HepG2 (cell line): ENCODE data around the gene LSMEM2. TPM values are rescaled to one million over a fixed set of nuclear protein-coding genes. Genes with fewer than 3 reads are reported as not detected.

ENCODE experiments used
- ARNT ChIP-seq: fragments of 450-650 bp; IDR thresholded peaks from 2 replicates; pipeline ENCODE4 v1.6.1; 2017
- CBX2 ChIP-seq, 2 experiments: fragments of 200-600 bp in 1 of 2; sonication (generic); formaldehyde crosslinking in 1 of 2; IDR thresholded peaks; 2 replicates each; pipeline versions ENCODE4 v1.7.0 to v1.8.1; 2018 to 2022; ENCODE audit warnings: low read depth in 2 of 2, low read length in 1 of 2, mild to moderate bottlenecking in 1 of 2, missing genetic modification reagents in 1 of 2
- HNRNPL ChIP-seq: fragments of 200-400 bp; formaldehyde crosslinking; IDR thresholded peaks from 2 replicates; pipeline ENCODE4 v1.6.1; 2017; ENCODE audit warnings: mild to moderate bottlenecking, low read depth, low read length
- ISX ChIP-seq: sonication (generic); formaldehyde crosslinking; conservative IDR thresholded peaks from 2 replicates; pipeline ENCODE4 v1.5.0; 2020; ENCODE audit warnings: missing genetic modification reagents
- NFATC3 ChIP-seq: sonication (generic); formaldehyde crosslinking; IDR thresholded peaks from 2 replicates; pipeline ENCODE4 v1.5.1; 2020; ENCODE audit warnings: mild to moderate bottlenecking, missing genetic modification reagents
- PCBP1 ChIP-seq: fragments of 200-400 bp; formaldehyde crosslinking; IDR thresholded peaks from 2 replicates; pipeline ENCODE4 v1.6.1; 2017; ENCODE audit warnings: mild to moderate bottlenecking, low read depth, low read length, borderline replicate concordance
- SAP130 ChIP-seq: IDR thresholded peaks from 2 replicates; pipeline ENCODE4 v1.6.1; 2016; ENCODE audit warnings: low read depth
- SMAD1 ChIP-seq: sonication (generic); formaldehyde crosslinking; IDR thresholded peaks from 2 replicates; pipeline ENCODE4 v1.4.0; 2020; ENCODE audit warnings: missing genetic modification reagents, low read depth, mild to moderate bottlenecking, borderline replicate concordance
- TBP ChIP-seq: sonication (generic); formaldehyde crosslinking; IDR thresholded peaks from 2 replicates; pipeline ENCODE4 v1.5.0; 2020; ENCODE audit warnings: missing genetic modification reagents
- TBX2 ChIP-seq: sonication (generic); formaldehyde crosslinking; IDR thresholded peaks from 2 replicates; pipeline ENCODE4 v1.5.0; 2020; ENCODE audit warnings: missing genetic modification reagents, mild to moderate bottlenecking, borderline replicate concordance
- THAP11 ChIP-seq: IDR thresholded peaks from 2 replicates; pipeline ENCODE4 v1.6.1; 2016; ENCODE audit warnings: missing biosample characterization, missing genetic modification reagents
- ZNF225 ChIP-seq: sonication (generic); formaldehyde crosslinking; IDR thresholded peaks from 2 replicates; pipeline ENCODE4 v1.4.0; 2020; ENCODE audit warnings: mild to moderate bottlenecking, missing genetic modification reagents
- ZNF292 ChIP-seq: sonication (generic); formaldehyde crosslinking; IDR thresholded peaks from 2 replicates; pipeline ENCODE4 v1.8.1; 2022; ENCODE audit warnings: mild to moderate bottlenecking, low read depth, missing genetic modification reagents, borderline replicate concordance
- ZNF557 ChIP-seq: sonication (generic); formaldehyde crosslinking; IDR thresholded peaks from 2 replicates; pipeline ENCODE4 v1.4.0; 2020; ENCODE audit warnings: missing genetic modification reagents
- ZNF720 ChIP-seq: sonication (generic); formaldehyde crosslinking; IDR thresholded peaks from 2 replicates; pipeline ENCODE4 v1.4.0; 2020; ENCODE audit warnings: missing genetic modification reagents
- polyA plus RNA-seq, 8 experiments: library from polyadenylated mRNA; depleted of rRNA in 3 of 8; stranded (reverse) in 7 of 8; unstranded in 1 of 8; fragments of >200 nt; fragmentation: Illumina TruSeq in 4 of 8; extraction: Trizol in 4 of 8; gene quantifications; 2 replicates each; pipeline versions ENCODE4 v1.2.1 to v1.2.3, GENCODE V29; 2011 to 2016; ENCODE audit warnings: low read depth in 4 of 8, missing spikeins in 1 of 8, mixed read lengths in 1 of 8; ENCODE audit not compliant: insufficient read depth in 1 of 8
- total RNA-seq, 5 experiments: library from RNA; depleted of rRNA; stranded (reverse); fragments of >200 nt; fragmentation: Illumina TruSeq; extraction: Trizol; gene quantifications; 2 replicates each; pipeline ENCODE4 v1.2.3, GENCODE V29; 2016; ENCODE audit warnings: low read depth in 1 of 5
- TF ChIP-seq, protein P1 (sequence below): sonication (generic); formaldehyde crosslinking; IDR thresholded peaks from 2 replicates; pipeline ENCODE4 v1.4.0; 2020; ENCODE audit warnings: missing genetic modification reagents
- TF ChIP-seq, protein P2 (sequence below): sonication (generic); formaldehyde crosslinking; IDR thresholded peaks from 2 replicates; pipeline ENCODE4 v1.4.0; 2020; ENCODE audit warnings: missing genetic modification reagents
- TF ChIP-seq, protein P3 (sequence below): sonication (generic); formaldehyde crosslinking; IDR thresholded peaks from 2 replicates; pipeline ENCODE4 v1.8.1; 2023; ENCODE audit warnings: mild to moderate bottlenecking, missing genetic modification reagents
- TF ChIP-seq, protein P4 (sequence below): sonication (generic); formaldehyde crosslinking; IDR thresholded peaks from 2 replicates; pipeline ENCODE4 v1.4.0; 2020; ENCODE audit warnings: missing genetic modification reagents

LSMEM2 gene
- total and polyA plus RNA-seq, 2 of the 13 experiments (the other 11 are each of a cell fraction or from before 2014, with no cell fraction given) = 0.07 to 0.41 TPM

DNA sequence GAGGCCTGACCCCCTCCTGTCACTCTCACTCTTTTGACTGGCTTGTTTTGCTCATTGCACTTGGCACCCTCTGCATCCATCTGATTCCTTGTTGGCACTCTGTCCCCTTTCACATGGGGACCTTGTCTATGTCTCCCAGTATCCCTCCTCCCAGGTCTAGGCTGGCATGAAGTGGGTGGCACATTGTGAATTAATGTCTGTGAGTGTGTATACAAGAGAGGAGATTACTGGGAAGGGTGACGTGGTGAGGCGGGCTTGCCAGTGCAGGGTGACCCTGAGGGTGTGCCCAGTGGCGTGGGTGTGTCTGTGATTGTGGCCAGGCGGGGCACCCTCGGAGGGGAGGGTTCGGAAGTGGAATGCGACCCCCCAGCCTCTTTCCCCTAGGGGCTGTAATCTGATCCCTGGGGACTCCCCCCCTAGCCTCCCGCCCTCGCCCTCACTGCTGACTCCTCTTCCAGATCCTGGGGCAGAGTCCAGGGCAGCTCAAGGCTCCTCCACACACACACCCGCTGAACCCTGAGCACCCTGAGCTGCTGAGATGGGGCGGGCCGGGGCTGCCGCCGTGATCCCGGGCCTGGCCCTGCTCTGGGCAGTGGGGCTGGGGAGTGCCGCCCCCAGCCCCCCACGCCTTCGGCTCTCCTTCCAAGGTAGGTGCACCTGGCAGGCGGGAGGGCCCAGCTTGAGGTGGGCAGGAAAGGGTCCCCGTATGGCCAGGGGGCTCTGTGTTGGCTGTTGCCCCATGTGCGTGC, 10.0 kb upstream of the LSMEM2 start, which contains the start of gene SEMA3B (continued):
- TF ChIP-seq, protein P1, sequence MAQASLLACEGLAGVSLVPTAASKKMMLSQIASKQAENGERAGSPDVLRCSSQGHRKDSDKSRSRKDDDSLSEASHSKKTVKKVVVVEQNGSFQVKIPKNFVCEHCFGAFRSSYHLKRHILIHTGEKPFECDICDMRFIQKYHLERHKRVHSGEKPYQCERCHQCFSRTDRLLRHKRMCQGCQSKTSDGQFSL (CRISPR knock-in tag) = no peak
- TF ChIP-seq THAP11 (CRISPR knock-in tag) (peak; percentile 43; the same call in 1 of the 2 replicates), SMAD1 (no peak), TBX2 (peak; percentile 76), CBX2 (IDR thresholded peaks at IDR 0.05; ENCODE audit: low read depth, low read length) (no peak), CBX2 (CRISPR knock-in tag; IDR thresholded peaks at IDR 0.05; ENCODE audit: low read depth) (no peak), TBP (CRISPR knock-in tag) (no peak), ZNF720 (CRISPR knock-in tag) (no peak), SAP130 (CRISPR knock-in tag) (peak; percentile 75), ZNF225 (CRISPR knock-in tag) (no peak), ARNT (no peak), ISX (no peak), ZNF292 (CRISPR knock-in tag) (no peak), HNRNPL (peak; percentile 93), PCBP1 (no peak), ZNF557 (CRISPR knock-in tag) (no peak), NFATC3 (no peak)
- TF ChIP-seq, protein P2, sequence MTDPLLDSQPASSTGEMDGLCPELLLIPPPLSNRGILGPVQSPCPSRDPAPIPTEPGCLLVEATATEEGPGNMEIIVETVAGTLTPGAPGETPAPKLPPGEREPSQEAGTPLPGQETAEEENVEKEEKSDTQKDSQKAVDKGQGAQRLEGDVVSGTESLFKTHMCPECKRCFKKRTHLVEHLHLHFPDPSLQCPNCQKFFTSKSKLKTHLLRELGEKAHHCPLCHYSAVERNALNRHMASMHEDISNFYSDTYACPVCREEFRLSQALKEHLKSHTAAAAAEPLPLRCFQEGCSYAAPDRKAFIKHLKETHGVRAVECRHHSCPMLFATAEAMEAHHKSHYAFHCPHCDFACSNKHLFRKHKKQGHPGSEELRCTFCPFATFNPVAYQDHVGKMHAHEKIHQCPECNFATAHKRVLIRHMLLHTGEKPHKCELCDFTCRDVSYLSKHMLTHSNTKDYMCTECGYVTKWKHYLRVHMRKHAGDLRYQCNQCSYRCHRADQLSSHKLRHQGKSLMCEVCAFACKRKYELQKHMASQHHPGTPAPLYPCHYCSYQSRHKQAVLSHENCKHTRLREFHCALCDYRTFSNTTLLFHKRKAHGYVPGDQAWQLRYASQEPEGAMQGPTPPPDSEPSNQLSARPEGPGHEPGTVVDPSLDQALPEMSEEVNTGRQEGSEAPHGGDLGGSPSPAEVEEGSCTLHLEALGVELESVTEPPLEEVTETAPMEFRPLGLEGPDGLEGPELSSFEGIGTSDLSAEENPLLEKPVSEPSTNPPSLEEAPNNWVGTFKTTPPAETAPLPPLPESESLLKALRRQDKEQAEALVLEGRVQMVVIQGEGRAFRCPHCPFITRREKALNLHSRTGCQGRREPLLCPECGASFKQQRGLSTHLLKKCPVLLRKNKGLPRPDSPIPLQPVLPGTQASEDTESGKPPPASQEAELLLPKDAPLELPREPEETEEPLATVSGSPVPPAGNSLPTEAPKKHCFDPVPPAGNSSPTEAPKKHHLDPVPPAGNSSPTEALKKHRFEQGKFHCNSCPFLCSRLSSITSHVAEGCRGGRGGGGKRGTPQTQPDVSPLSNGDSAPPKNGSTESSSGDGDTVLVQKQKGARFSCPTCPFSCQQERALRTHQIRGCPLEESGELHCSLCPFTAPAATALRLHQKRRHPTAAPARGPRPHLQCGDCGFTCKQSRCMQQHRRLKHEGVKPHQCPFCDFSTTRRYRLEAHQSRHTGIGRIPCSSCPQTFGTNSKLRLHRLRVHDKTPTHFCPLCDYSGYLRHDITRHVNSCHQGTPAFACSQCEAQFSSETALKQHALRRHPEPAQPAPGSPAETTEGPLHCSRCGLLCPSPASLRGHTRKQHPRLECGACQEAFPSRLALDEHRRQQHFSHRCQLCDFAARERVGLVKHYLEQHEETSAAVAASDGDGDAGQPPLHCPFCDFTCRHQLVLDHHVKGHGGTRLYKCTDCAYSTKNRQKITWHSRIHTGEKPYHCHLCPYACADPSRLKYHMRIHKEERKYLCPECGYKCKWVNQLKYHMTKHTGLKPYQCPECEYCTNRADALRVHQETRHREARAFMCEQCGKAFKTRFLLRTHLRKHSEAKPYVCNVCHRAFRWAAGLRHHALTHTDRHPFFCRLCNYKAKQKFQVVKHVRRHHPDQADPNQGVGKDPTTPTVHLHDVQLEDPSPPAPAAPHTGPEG (CRISPR knock-in tag) = no peak
- TF ChIP-seq, protein P3, sequence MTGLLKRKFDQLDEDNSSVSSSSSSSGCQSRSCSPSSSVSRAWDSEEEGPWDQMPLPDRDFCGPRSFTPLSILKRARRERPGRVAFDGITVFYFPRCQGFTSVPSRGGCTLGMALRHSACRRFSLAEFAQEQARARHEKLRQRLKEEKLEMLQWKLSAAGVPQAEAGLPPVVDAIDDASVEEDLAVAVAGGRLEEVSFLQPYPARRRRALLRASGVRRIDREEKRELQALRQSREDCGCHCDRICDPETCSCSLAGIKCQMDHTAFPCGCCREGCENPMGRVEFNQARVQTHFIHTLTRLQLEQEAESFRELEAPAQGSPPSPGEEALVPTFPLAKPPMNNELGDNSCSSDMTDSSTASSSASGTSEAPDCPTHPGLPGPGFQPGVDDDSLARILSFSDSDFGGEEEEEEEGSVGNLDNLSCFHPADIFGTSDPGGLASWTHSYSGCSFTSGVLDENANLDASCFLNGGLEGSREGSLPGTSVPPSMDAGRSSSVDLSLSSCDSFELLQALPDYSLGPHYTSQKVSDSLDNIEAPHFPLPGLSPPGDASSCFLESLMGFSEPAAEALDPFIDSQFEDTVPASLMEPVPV (CRISPR knock-in tag) = peak; percentile 55; the same call in 1 of the 2 replicates
- TF ChIP-seq, protein P4, sequence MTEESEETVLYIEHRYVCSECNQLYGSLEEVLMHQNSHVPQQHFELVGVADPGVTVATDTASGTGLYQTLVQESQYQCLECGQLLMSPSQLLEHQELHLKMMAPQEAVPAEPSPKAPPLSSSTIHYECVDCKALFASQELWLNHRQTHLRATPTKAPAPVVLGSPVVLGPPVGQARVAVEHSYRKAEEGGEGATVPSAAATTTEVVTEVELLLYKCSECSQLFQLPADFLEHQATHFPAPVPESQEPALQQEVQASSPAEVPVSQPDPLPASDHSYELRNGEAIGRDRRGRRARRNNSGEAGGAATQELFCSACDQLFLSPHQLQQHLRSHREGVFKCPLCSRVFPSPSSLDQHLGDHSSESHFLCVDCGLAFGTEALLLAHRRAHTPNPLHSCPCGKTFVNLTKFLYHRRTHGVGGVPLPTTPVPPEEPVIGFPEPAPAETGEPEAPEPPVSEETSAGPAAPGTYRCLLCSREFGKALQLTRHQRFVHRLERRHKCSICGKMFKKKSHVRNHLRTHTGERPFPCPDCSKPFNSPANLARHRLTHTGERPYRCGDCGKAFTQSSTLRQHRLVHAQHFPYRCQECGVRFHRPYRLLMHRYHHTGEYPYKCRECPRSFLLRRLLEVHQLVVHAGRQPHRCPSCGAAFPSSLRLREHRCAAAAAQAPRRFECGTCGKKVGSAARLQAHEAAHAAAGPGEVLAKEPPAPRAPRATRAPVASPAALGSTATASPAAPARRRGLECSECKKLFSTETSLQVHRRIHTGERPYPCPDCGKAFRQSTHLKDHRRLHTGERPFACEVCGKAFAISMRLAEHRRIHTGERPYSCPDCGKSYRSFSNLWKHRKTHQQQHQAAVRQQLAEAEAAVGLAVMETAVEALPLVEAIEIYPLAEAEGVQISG (CRISPR knock-in tag) = 0 out of 2 replicates have a peak, but pooled peaks have one; percentile 13
